A549 treated with ZK216348 at 1 μM for 4 hours (cell line): ENCODE measurements around the gene UQCRH. TPM values are rescaled to one million over a fixed set of nuclear protein-coding genes. Genes with fewer than 3 reads are reported as not detected.

Source experiments
- total RNA-seq: library from RNA; stranded (reverse); fragments of 200-300 nt; extraction: Qiagen RNA extraction; gene quantifications from 5 replicates; pipeline ENCODE4 v1.2.3, GENCODE V29; 2022; ENCODE audit warnings: low read depth

The UQCRH gene
- 379 to 664 TPM (median 408 TPM) in 5 replicates for total RNA-seq

GRCh38 chr1:46303038-46303871 lies at the start of gene UQCRH, which contains the start of gene LRRC41:
TSS of gene UQCRH (plus strand) at chr1:46303698. CDS start at chr1:46303767, 69 bp downstream.
TSS of gene LRRC41 (minus strand) at chr1:46303616. CDS start at chr1:46303322, 294 bp downstream.

GRCh38 chr1:46340404-46341221 lies 37.1 kb downstream of the UQCRH start, which contains the start of gene NSUN4:
TSS of gene NSUN4 (plus strand) at chr1:46340807. CDS start at chr1:46340827, 20 bp downstream.

Other genes with a start within 250 kb of the UQCRH start
- gene PIK3R3, start 171.1 kb upstream of the UQCRH start, total RNA-seq: 0.86 to 1.9 TPM (median 1.6 TPM) in 5 replicates
- gene TSPAN1, start 128.6 kb upstream of the UQCRH start, total RNA-seq: 1.9 to 3.6 TPM (median 2.3 TPM) in 5 replicates
- gene P3R3URF, start 127.2 kb upstream of the UQCRH start, total RNA-seq: not detected in 5 replicates
- 33.2 to 47.2 TPM (median 44.9 TPM) in 5 replicates for gene POMGNT1, start 105.3 kb upstream of the UQCRH start, total RNA-seq
- not detected in 5 replicates for gene LURAP1, start 100.4 kb upstream of the UQCRH start, total RNA-seq
- 7.8 to 12.9 TPM (median 10.9 TPM) in 5 replicates for gene RAD54L, start 55.9 kb upstream of the UQCRH start, total RNA-seq
- gene LRRC41, start 82 bp upstream of the UQCRH start, total RNA-seq: 29.3 to 48.5 TPM (median 40.3 TPM) in 5 replicates
- 7.6 to 14.9 TPM (median 12.0 TPM) in 5 replicates for gene NSUN4, start 37.1 kb downstream of the UQCRH start, total RNA-seq
- 0.65 to 1.5 TPM (median 1.0 TPM) in 5 replicates for gene FAAH, start 90.6 kb downstream of the UQCRH start, total RNA-seq
- 0.51 to 1.2 TPM (median 0.99 TPM) in 5 replicates for gene DMBX1, start 186.1 kb downstream of the UQCRH start, total RNA-seq
- not detected in 5 replicates for gene KNCN, start 247.9 kb downstream of the UQCRH start, total RNA-seq